OCI-LY7 (cell line): ENCODE results near the gene PRDM13. TPM values are rescaled to one million over a fixed set of nuclear protein-coding genes. Genes with fewer than 3 reads are reported as not detected.
"Not testable (repeated sequence)": the region's sequence is repeated elsewhere in the genome, so short reads cannot be mapped to it uniquely, and the experiment has no call there.

Experiments used
- BruUV-seq: library from RNA; stranded (reverse); fragments of 400-500 nt; replicated peaks from 2 replicates; lab custom pipeline; 2021; lab: Mats Ljungman, UMichigan
- CTCF ChIA-PET: fragments of 300-600 bp; sonication (Branson Sonifier 250); formaldehyde crosslinking; loops from one replicate; lab custom pipeline; 2022; ENCODE audit warnings: antibody characterized with exemption; ENCODE audit not compliant: unreplicated experiment; lab: Charles Lee
- POLR2A ChIA-PET: fragments of 300-600 bp; sonication (Branson Sonifier 250); formaldehyde crosslinking; loops from one replicate; lab custom pipeline; 2022; ENCODE audit warnings: antibody characterized with exemption; lab: Charles Lee
- DNase-seq: peaks from one replicate; pipeline ENCODE4 v3.0.0-alpha.2; 2015; ENCODE audit warnings: low spot score
- H2AFZ ChIP-seq: fragments of 200-600 bp; sonication (generic), shearing (Covaris generic); 2 replicates; pipeline ENCODE4 v1.6.1; 2014; ENCODE audit warnings: mild to moderate bottlenecking, antibody characterized with exemption, low read length, moderate library complexity
- H3K27ac ChIP-seq: fragments of 200-600 bp; sonication (generic); 2 replicates; pipeline ENCODE4 v1.5.1; 2014; ENCODE audit warnings: mixed run types, low read depth, mild to moderate bottlenecking, moderate library complexity, low read length, inconsistent platforms; ENCODE audit not compliant: poor library complexity, severe bottlenecking
- H3K36me3 ChIP-seq: fragments of 200-600 bp; sonication (generic); 2 replicates; pipeline ENCODE4 v1.6.1; 2014; ENCODE audit warnings: mild to moderate bottlenecking, antibody characterized with exemption, low read length, moderate library complexity, mixed read lengths; ENCODE audit not compliant: insufficient read depth
- H3K4me1 ChIP-seq: fragments of 200-600 bp; sonication (generic); 2 replicates; pipeline ENCODE4 v1.5.1; 2014; ENCODE audit warnings: mild to moderate bottlenecking, low read length; ENCODE audit not compliant: insufficient read depth, poor library complexity, severe bottlenecking
- H3K4me2 ChIP-seq: fragments of 200-600 bp; sonication (generic); 2 replicates; pipeline ENCODE4 v1.6.1; 2014; ENCODE audit warnings: mild to moderate bottlenecking, low read length
- H3K4me3 ChIP-seq: fragments of 200-600 bp; sonication (generic); 2 replicates; pipeline ENCODE4 v1.5.1; 2014; ENCODE audit warnings: mild to moderate bottlenecking, low read depth, low read length; ENCODE audit not compliant: poor library complexity, severe bottlenecking
- H3K79me2 ChIP-seq: fragments of 200-600 bp; sonication (generic); 2 replicates; pipeline ENCODE4 v1.6.1; 2016; ENCODE audit warnings: low read depth, mild to moderate bottlenecking, low read length, moderate library complexity, mixed read lengths; ENCODE audit not compliant: insufficient read depth
- H3K9me2 ChIP-seq: fragments of 200-600 bp; sonication (generic); 2 replicates; pipeline ENCODE4 v1.6.1; 2016; ENCODE audit warnings: mild to moderate bottlenecking, low read length, mixed read lengths; ENCODE audit not compliant: insufficient read depth
- H3K9me3 ChIP-seq: fragments of 200-600 bp; sonication (generic); 2 replicates; pipeline ENCODE4 v1.6.1; 2014; ENCODE audit warnings: mild to moderate bottlenecking, mixed run types, low read length, mixed read lengths
- H4K20me1 ChIP-seq: fragments of 200-600 bp; sonication (generic); 2 replicates; pipeline ENCODE4 v1.6.1; 2014; ENCODE audit warnings: mild to moderate bottlenecking, antibody characterized with exemption, low read length, moderate library complexity, mixed read lengths; ENCODE audit not compliant: insufficient read depth
- EZH2phosphoT487 ChIP-seq: fragments of 200-600 bp; sonication (generic); IDR thresholded peaks from 2 replicates; pipeline ENCODE4 v1.6.1; 2018; ENCODE audit warnings: low read depth, borderline replicate concordance, mild to moderate bottlenecking, mixed run types, antibody characterized with exemption, low read length, moderate library complexity, mixed read lengths
- intact Hi-C: fragments of 100-400 bp; cut with micrococcal nuclease; formaldehyde crosslinking; loops from one replicate; pipeline ENCODE4 v1.10.0; 2022; ENCODE audit not compliant: unreplicated experiment
- total RNA-seq, 2 experiments: library from RNA; depleted of rRNA in 1 of 2; stranded (reverse); fragments of >200 nt in 1 of 2; shearing (Covaris generic) in 1 of 2; gene quantifications; 2 replicates each; pipeline ENCODE4 v1.2.3, GENCODE V29; 2014 to 2022
- TF ChIP-seq, protein P1 (sequence below): fragments of 200-600 bp; sonication (generic); conservative IDR thresholded peaks from 2 replicates; pipeline ENCODE4 v1.5.1; 2014; ENCODE audit warnings: mild to moderate bottlenecking, antibody characterized with exemption, low read length, moderate library complexity, mixed read lengths

The PRDM13 gene
- total RNA-seq, 2 experiments from 2014 or later = 0.16 TPM; not detected in 1

DNA sequence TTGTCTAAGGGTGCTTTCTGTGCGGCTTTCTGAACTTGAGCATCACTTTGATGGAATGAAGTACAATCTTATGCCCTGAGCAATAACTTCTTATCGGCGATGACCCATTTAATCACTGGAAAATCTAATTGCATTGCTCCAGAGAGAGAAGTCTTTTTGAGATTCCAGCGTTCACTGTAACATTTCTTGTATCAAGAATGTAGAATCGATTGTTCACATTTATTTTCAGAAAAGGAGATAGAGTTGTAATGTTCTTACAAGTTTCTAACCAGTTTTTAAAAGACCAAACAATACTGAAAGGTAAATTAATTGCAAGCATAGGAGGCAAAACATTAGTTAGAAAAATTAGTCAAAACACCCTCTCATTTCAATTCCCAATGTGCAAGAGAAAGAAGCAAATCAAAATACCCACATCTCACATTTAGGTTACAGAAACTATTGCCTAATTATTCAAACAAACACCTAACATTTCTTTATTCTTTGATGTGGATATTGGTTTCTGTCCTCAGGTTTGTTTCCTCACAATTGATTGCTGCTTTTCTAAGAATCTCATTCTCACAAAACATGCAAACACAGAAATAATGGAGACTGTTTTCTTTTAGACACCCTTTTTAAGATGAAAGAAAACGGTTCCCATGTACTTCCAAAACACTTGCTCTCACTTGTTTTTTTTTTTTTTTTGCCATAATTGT is 14.8 kb upstream of the PRDM13 start:
- DNase-seq = no peak
- POLR2A ChIA-PET = no interaction called here
- no peaks in the 10 kb centered on the region for H3K36me3 ChIP-seq
- H3K79me2 ChIP-seq = no peaks in the 10 kb centered on the region
- intact Hi-C loops = no loop called here
- H3K9me2 ChIP-seq = no peaks in the 10 kb centered on the region
- no peak for TF ChIP-seq EZH2phosphoT487
- TF ChIP-seq, protein P1, sequence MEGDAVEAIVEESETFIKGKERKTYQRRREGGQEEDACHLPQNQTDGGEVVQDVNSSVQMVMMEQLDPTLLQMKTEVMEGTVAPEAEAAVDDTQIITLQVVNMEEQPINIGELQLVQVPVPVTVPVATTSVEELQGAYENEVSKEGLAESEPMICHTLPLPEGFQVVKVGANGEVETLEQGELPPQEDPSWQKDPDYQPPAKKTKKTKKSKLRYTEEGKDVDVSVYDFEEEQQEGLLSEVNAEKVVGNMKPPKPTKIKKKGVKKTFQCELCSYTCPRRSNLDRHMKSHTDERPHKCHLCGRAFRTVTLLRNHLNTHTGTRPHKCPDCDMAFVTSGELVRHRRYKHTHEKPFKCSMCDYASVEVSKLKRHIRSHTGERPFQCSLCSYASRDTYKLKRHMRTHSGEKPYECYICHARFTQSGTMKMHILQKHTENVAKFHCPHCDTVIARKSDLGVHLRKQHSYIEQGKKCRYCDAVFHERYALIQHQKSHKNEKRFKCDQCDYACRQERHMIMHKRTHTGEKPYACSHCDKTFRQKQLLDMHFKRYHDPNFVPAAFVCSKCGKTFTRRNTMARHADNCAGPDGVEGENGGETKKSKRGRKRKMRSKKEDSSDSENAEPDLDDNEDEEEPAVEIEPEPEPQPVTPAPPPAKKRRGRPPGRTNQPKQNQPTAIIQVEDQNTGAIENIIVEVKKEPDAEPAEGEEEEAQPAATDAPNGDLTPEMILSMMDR = no peak
- H3K27ac ChIP-seq = no peak overlapping the region
- H3K4me1 ChIP-seq = no peaks in the 10 kb centered on the region
- BruUV-seq = no TSS peak
- CTCF ChIA-PET = no interaction called here
- H3K9me3 ChIP-seq = no peaks in the 10 kb centered on the region
- H4K20me1 ChIP-seq = no peaks in the 10 kb centered on the region
- H3K4me2 ChIP-seq = no peak overlapping the region
- H3K4me3 ChIP-seq = no peak overlapping the region
- H2AFZ ChIP-seq = no peak overlapping the region

DNA sequence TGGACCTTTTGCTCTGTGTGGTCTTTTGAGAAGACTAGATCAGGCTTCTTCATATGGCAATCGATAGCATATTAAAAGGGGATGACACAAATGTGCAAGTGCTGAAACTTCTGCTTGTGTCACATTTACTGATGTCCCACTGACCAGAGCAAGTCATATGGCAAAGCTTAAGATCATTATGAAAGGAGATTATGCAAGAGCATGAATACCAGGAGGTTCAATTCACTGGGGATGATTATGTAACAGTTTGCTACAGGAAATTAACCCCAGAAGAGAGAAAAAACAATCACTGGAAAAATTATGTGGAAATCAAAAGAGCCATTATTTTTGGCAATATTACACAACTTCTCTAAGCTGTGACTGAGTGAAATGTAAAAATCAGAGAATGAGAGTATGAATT is 13.7 kb upstream of the PRDM13 start:
- H3K4me2 ChIP-seq = no peak overlapping the region
- no peaks in the 10 kb centered on the region for H3K79me2 ChIP-seq
- ChIA-PET POLR2A (interaction anchor here (0.6 to 0.8 kb wide), 2 partner anchors 44 to 52 kb away, joined by 3 to 8 read pairs; no protein-coding TSS in a partner anchor), CTCF (no interaction called here)
- intact Hi-C loops = no loop called here
- H4K20me1 ChIP-seq = no peaks in the 10 kb centered on the region
- no peaks in the 10 kb centered on the region for H3K9me2 ChIP-seq
- H3K36me3 ChIP-seq = no peaks in the 10 kb centered on the region
- TF ChIP-seq, protein P1 = no peak
- TF ChIP-seq EZH2phosphoT487 = no peak
- no peak overlapping the region for H3K27ac ChIP-seq
- no peaks in the 10 kb centered on the region for H3K9me3 ChIP-seq
- DNase-seq = no peak
- no TSS peak for BruUV-seq
- no peak overlapping the region for H3K4me3 ChIP-seq
- no peaks in the 10 kb centered on the region for H3K4me1 ChIP-seq
- no peak overlapping the region for H2AFZ ChIP-seq

DNA sequence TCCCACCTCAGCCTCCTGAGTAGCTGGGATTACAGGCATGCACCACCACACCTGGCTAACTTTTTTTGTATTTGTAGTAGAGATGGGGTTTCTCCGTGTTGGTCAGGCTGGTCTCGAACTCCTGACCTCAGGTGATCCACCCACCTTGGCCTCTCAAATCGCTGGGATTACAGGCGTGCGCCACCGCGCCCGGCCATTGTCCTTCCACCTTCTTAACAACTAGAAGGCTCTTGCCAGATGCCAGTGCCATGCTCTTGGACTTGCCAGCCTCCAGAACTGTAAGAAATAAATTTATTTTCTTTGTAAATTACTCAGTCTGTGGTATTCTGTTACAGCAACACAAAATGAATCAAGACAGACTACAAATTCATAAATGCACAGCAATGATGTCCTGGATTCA is 11.9 kb upstream of the PRDM13 start:
- POLR2A ChIA-PET, H3K9me3 ChIP-seq, H3K79me2 ChIP-seq, H3K4me1 ChIP-seq, H3K9me2 ChIP-seq, H4K20me1 ChIP-seq, H2AFZ ChIP-seq, H3K27ac ChIP-seq, H3K36me3 ChIP-seq, CTCF ChIA-PET, H3K4me3 ChIP-seq, DNase-seq, H3K4me2 ChIP-seq, intact Hi-C loops, BruUV-seq: not testable (repeated sequence)
